Neural progenitor cell (in vitro differentiated cells): ENCODE results near the gene PDGFRB. TPM values are rescaled to one million over a fixed set of nuclear protein-coding genes. Genes with fewer than 3 reads are reported as not detected.
A peak's percentile ranks its signal among the peaks of the same experiment; 100 is the strongest.

Experiments
- DNase-seq: peaks from one replicate; pipeline ENCODE4 v3.0.0-alpha.2; 2016; ENCODE audit warnings: low spot score
- H2AFZ ChIP-seq: fragments of 200-600 bp; sonication (generic); replicated peaks from 2 replicates; pipeline ENCODE4 v1.6.1; 2016; ENCODE audit warnings: antibody characterized with exemption
- H3F3A ChIP-seq: fragments of 200-600 bp; sonication (generic); 2 replicates; pipeline ENCODE4 v1.6.1; 2016; ENCODE audit warnings: antibody characterized with exemption, low read depth
- H3K27ac ChIP-seq: fragments of 200-600 bp; sonication (generic); 2 replicates; pipeline ENCODE4 v1.5.1; 2016; ENCODE audit warnings: mild to moderate bottlenecking
- H3K27me3 ChIP-seq: fragments of 200-600 bp; sonication (generic); 2 replicates; pipeline ENCODE4 v1.6.1; 2016; ENCODE audit warnings: mild to moderate bottlenecking, moderate library complexity
- H3K36me3 ChIP-seq: fragments of 200-600 bp; sonication (generic); 2 replicates; pipeline ENCODE4 v1.5.1; 2016
- H3K4me1 ChIP-seq: fragments of 200-600 bp; sonication (generic); 2 replicates; pipeline ENCODE4 v1.6.1; 2016; ENCODE audit warnings: mixed run types
- H3K4me2 ChIP-seq: fragments of 200-600 bp; sonication (generic); 2 replicates; pipeline ENCODE4 v1.6.1; 2016
- H3K4me3 ChIP-seq: fragments of 200-600 bp; sonication (generic); 2 replicates; pipeline ENCODE4 v1.5.1; 2016
- H3K79me2 ChIP-seq: fragments of 200-600 bp; sonication (generic); 2 replicates; pipeline ENCODE4 v1.6.1; 2016; ENCODE audit warnings: low read depth
- H3K9ac ChIP-seq: fragments of 200-600 bp; sonication (generic); 2 replicates; pipeline ENCODE4 v1.6.1; 2016
- H3K9me3 ChIP-seq: fragments of 200-600 bp; sonication (generic); 2 replicates; pipeline ENCODE4 v1.5.1; 2016; ENCODE audit warnings: low read depth
- H4K20me1 ChIP-seq: fragments of 200-600 bp; sonication (generic); 2 replicates; pipeline ENCODE4 v1.6.1; 2016; ENCODE audit warnings: low read depth
- H3K27ac Mint-ChIP-seq: 3 replicates; pipeline ENCODE4 v1.8.0; 2021; ENCODE audit warnings: mixed read lengths
- H3K27me3 Mint-ChIP-seq: 2 replicates; pipeline ENCODE4 v1.8.0; 2022; ENCODE audit warnings: low read depth, mild to moderate bottlenecking, inconsistent platforms, moderate library complexity, mixed read lengths; ENCODE audit not compliant: insufficient read depth
- H3K36me3 Mint-ChIP-seq: 3 replicates; pipeline ENCODE4 v1.8.0; 2021; ENCODE audit warnings: mixed read lengths
- H3K4me1 Mint-ChIP-seq: 3 replicates; pipeline ENCODE4 v1.8.0; 2021; ENCODE audit warnings: mixed read lengths
- H3K4me3 Mint-ChIP-seq: 3 replicates; pipeline ENCODE4 v1.8.0; 2021; ENCODE audit warnings: mild to moderate bottlenecking, moderate library complexity, mixed read lengths
- H3K9me3 Mint-ChIP-seq: 3 replicates; pipeline ENCODE4 v1.8.0; 2020; ENCODE audit warnings: mixed read lengths
- CTCF ChIP-seq: fragments of 200-600 bp; sonication (generic); IDR thresholded peaks from 2 replicates; pipeline ENCODE4 v1.5.1; 2017; ENCODE audit warnings: antibody characterized with exemption, mild to moderate bottlenecking
- EZH2 ChIP-seq: fragments of 200-600 bp; sonication (generic); IDR thresholded peaks from 2 replicates; pipeline ENCODE4 v1.6.1; 2017; ENCODE audit warnings: antibody characterized with exemption, mild to moderate bottlenecking, moderate library complexity
- EZH2phosphoT487 ChIP-seq: fragments of 200-600 bp; sonication (generic); IDR thresholded peaks from 2 replicates; pipeline ENCODE4 v1.6.1; 2017; ENCODE audit warnings: antibody characterized with exemption
- total RNA-seq: library from RNA; depleted of rRNA; stranded (reverse); fragments of >200 nt; gene quantifications from 2 replicates; pipeline ENCODE4 v1.2.3, GENCODE V29; 2015; ENCODE audit warnings: low replicate concordance

Gene PDGFRB
- total RNA-seq, 1 donor from 2014 or later = 8.9 TPM

GRCh38 chr5:150189326-150189725 is 33.7 kb upstream of the PDGFRB start:
- H3K4me3 Mint-ChIP-seq = peak overlapping the region; percentile 30
- no peak overlapping the region for H3K27ac Mint-ChIP-seq
- Histone ChIP-seq H3K4me3 (no peak overlapping the region), H3K9me3 (no peaks in the 10 kb centered on the region), H2AFZ (no peak overlapping the region), H3K4me1 (peaks cover 21% of the 10 kb centered on the region), H3K4me2 (peak overlapping the region; percentile 86), H3K36me3 (no peaks in the 10 kb centered on the region), H3K27me3 (peaks cover 87% of the 10 kb centered on the region), H3K9ac (no peak overlapping the region), H3K27ac (no peak overlapping the region), H3F3A (no peaks in the 10 kb centered on the region), H3K79me2 (no peaks in the 10 kb centered on the region), H4K20me1 (peaks cover 5% of the 10 kb centered on the region)
- DNase-seq = no peak
- no peaks in the 10 kb centered on the region for H3K9me3 Mint-ChIP-seq
- TF ChIP-seq EZH2phosphoT487 = no peak
- no peak for TF ChIP-seq EZH2
- TF ChIP-seq CTCF = no peak
- H3K4me1 Mint-ChIP-seq = peaks cover 27% of the 10 kb centered on the region
- H3K36me3 Mint-ChIP-seq = no peaks in the 10 kb centered on the region
- H3K27me3 Mint-ChIP-seq = peaks cover 38% of the 10 kb centered on the region

- Mint-ChIP-seq H3K27me3 (peaks cover 38% of the 10 kb centered on the region), H3K36me3 (no peaks in the 10 kb centered on the region), H3K27ac (no peak overlapping the region), H3K4me1 (peaks cover 27% of the 10 kb centered on the region), H3K4me3 (no peak overlapping the region), H3K9me3 (no peaks in the 10 kb centered on the region)
- Histone ChIP-seq H4K20me1 (peaks cover 5% of the 10 kb centered on the region), H3K9ac (no peak overlapping the region), H3K27ac (no peak overlapping the region), H3K9me3 (no peaks in the 10 kb centered on the region), H3K4me1 (peaks cover 21% of the 10 kb centered on the region), H3K4me2 (no peak overlapping the region), H3F3A (no peaks in the 10 kb centered on the region), H3K79me2 (no peaks in the 10 kb centered on the region), H3K4me3 (no peak overlapping the region), H3K27me3 (peaks cover 80% of the 10 kb centered on the region), H2AFZ (no peak overlapping the region), H3K36me3 (no peaks in the 10 kb centered on the region)
- DNase-seq = no peak
- no peak for TF ChIP-seq EZH2phosphoT487
- no peak for TF ChIP-seq CTCF
- TF ChIP-seq EZH2 = no peak
Observed at GRCh38 chr5:150188146-150188842, 32.6 kb upstream of the PDGFRB start.

GRCh38 chr5:150186897-150187296 is 31.3 kb upstream of the PDGFRB start:
- Histone ChIP-seq H3K27me3 (peaks cover 66% of the 10 kb centered on the region), H3K4me3 (no peak overlapping the region)

More at GRCh38 chr5:150186897-150187296, 31.3 kb upstream of the PDGFRB start:
- no peak overlapping the region for H3K9ac ChIP-seq
- DNase-seq = no peak
- Mint-ChIP-seq H3K36me3 (no peaks in the 10 kb centered on the region), H3K4me1 (peaks cover 21% of the 10 kb centered on the region), H3K27me3 (peaks cover 34% of the 10 kb centered on the region), H3K4me3 (no peak overlapping the region), H3K27ac (peak overlapping the region; percentile 44), H3K9me3 (no peaks in the 10 kb centered on the region)
- no peaks in the 10 kb centered on the region for H3K9me3 ChIP-seq
- H3K79me2 ChIP-seq = no peaks in the 10 kb centered on the region
- H4K20me1 ChIP-seq = peaks cover 5% of the 10 kb centered on the region
- no peaks in the 10 kb centered on the region for H3K36me3 ChIP-seq
- peaks cover 21% of the 10 kb centered on the region for H3K4me1 ChIP-seq
- no peak overlapping the region for H3K4me2 ChIP-seq
- H3K27ac ChIP-seq = no peak overlapping the region
- TF ChIP-seq CTCF (no peak), EZH2 (no peak), EZH2phosphoT487 (no peak)
- no peaks in the 10 kb centered on the region for H3F3A ChIP-seq
- no peak overlapping the region for H2AFZ ChIP-seq
